ENCODE results near the gene ASB3.

The ASB3 gene

GRCh38 chr2:53769318-53769945 is 17.3 kb downstream of the ASB3 start:
- WGBS, 2 donors (ENCODE audit: extremely low coverage in 2 of 2, insufficient read length in 2 of 2, insufficient replicate concordance in 1 of 2), result no CpG with 5 or more reads among the region's 15 CpGs
- H3K4me3 ChIP-seq (ENCODE audit: low read length in 2 of 2), result peak overlapping the region in 1 of 2 donors; percentile 82
- H3K27me3 ChIP-seq (ENCODE audit: control insufficient read depth in 3 of 3, insufficient read depth in 3 of 3, low read depth in 1 of 3, low read length in 3 of 3), result no peaks in the 10 kb centered on the region
- H3K14ac ChIP-seq (ENCODE audit: low read length), result no peak overlapping the region
- H3K79me1 ChIP-seq (ENCODE audit: low read depth, low read length), result peaks cover 3% of the 10 kb centered on the region
- no peak overlapping the region for H2BK12ac ChIP-seq (ENCODE audit: low read length)
- no peak overlapping the region for H2AK5ac ChIP-seq (ENCODE audit: low read depth, low read length)
- H3K9ac ChIP-seq (ENCODE audit: low read depth, low read length, poor library complexity), result no peak overlapping the region
- no peak overlapping the region for H4K8ac ChIP-seq (ENCODE audit: low read depth, low read length)
- H3K4me1 ChIP-seq (ENCODE audit: control insufficient read depth in 2 of 2, insufficient read depth in 1 of 2, low read depth in 1 of 2, low read length in 2 of 2), result peaks cover 0 to 2% of the 10 kb centered on the region in 2 donors
- peaks cover 0 to 38% of the 10 kb centered on the region in 2 donors for H3K36me3 ChIP-seq (replicated peaks in 1 of 2; ENCODE audit: control insufficient read depth in 2 of 2, insufficient read depth in 2 of 2, low read length in 2 of 2)
- H3K27ac ChIP-seq (replicated peaks; ENCODE audit: low read length), result no peak overlapping the region
- no peak overlapping the region for H3K4ac ChIP-seq (ENCODE audit: low read length)
- DNase-seq (ENCODE audit: low spot score), result no peak
- no peak overlapping the region for H3K18ac ChIP-seq (ENCODE audit: low read length)
- H4K91ac ChIP-seq (ENCODE audit: low read depth, low read length, poor library complexity), result no peak overlapping the region
- no peak overlapping the region for H3K4me2 ChIP-seq (ENCODE audit: insufficient read depth, low read length, poor library complexity, severe bottlenecking)
- no peak overlapping the region for H2BK120ac ChIP-seq (ENCODE audit: low read depth, low read length)
- H2BK15ac ChIP-seq (ENCODE audit: low read length), result no peak overlapping the region
- H2BK5ac ChIP-seq (ENCODE audit: low read length), result no peak overlapping the region
- H3K9me3 ChIP-seq (replicated peaks in 1 of 2; ENCODE audit: control insufficient read depth in 2 of 2, insufficient read depth in 1 of 2, low read depth in 1 of 2, low read length in 2 of 2), result no peaks in the 10 kb centered on the region
- H3K23ac ChIP-seq (ENCODE audit: low read depth, low read length, poor library complexity), result no peak overlapping the region
- no peak overlapping the region for H2AFZ ChIP-seq (ENCODE audit: low read length)

GRCh38 chr2:53768242-53768542 is 18.6 kb downstream of the ASB3 start:
- Histone ChIP-seq H3K4ac (ENCODE audit: low read length) (no peak overlapping the region), H3K9me3 (replicated peaks in 1 of 2; ENCODE audit: control insufficient read depth in 2 of 2, insufficient read depth in 1 of 2, low read depth in 1 of 2, low read length in 2 of 2) (no peaks in the 10 kb centered on the region), H3K36me3 (replicated peaks in 1 of 2; ENCODE audit: control insufficient read depth in 2 of 2, insufficient read depth in 2 of 2, low read length in 2 of 2) (peaks cover 3 to 38% of the 10 kb centered on the region in 2 donors), H3K9ac (ENCODE audit: low read depth, low read length, poor library complexity) (no peak overlapping the region), H2BK15ac (ENCODE audit: low read length) (no peak overlapping the region), H3K79me1 (ENCODE audit: low read depth, low read length) (peaks cover 3% of the 10 kb centered on the region), H3K27ac (replicated peaks; ENCODE audit: low read length) (no peak overlapping the region), H2AFZ (ENCODE audit: low read length) (peak overlapping the region; percentile 91), H3K23ac (ENCODE audit: low read depth, low read length, poor library complexity) (peak overlapping the region; percentile 22), H4K91ac (ENCODE audit: low read depth, low read length, poor library complexity) (no peak overlapping the region), H2AK5ac (ENCODE audit: low read depth, low read length) (no peak overlapping the region), H3K4me3 (ENCODE audit: low read length in 2 of 2) (peak overlapping the region; percentile 82 to 95), H2BK120ac (ENCODE audit: low read depth, low read length) (no peak overlapping the region), H2BK5ac (ENCODE audit: low read length) (no peak overlapping the region), H3K14ac (ENCODE audit: low read length) (no peak overlapping the region), H3K4me2 (ENCODE audit: insufficient read depth, low read length, poor library complexity, severe bottlenecking) (peak overlapping the region; percentile 89), H3K4me1 (ENCODE audit: control insufficient read depth in 2 of 2, insufficient read depth in 1 of 2, low read depth in 1 of 2, low read length in 2 of 2) (peaks cover 0 to 2% of the 10 kb centered on the region in 2 donors), H2BK12ac (ENCODE audit: low read length) (no peak overlapping the region), H3K27me3 (ENCODE audit: control insufficient read depth in 3 of 3, insufficient read depth in 3 of 3, low read depth in 1 of 3, low read length in 3 of 3) (no peaks in the 10 kb centered on the region), H3K18ac (ENCODE audit: low read length) (no peak overlapping the region), H4K8ac (ENCODE audit: low read depth, low read length) (no peak overlapping the region)
- DNase-seq (ENCODE audit: low spot score), result peak; percentile 37
- WGBS, 2 donors (ENCODE audit: extremely low coverage in 2 of 2, insufficient read length in 2 of 2, insufficient replicate concordance in 1 of 2), result no CpG with 5 or more reads among the region's 12 CpGs

GRCh38 chr2:53767405-53768241 is 19.1 kb downstream of the ASB3 start, which contains the start of gene CHAC2:
Gene CHAC2, plus strand, starts transcription at chr2:53767804. Its CDS starts 83 bp downstream, at chr2:53767887.
- Histone ChIP-seq H2AK5ac (ENCODE audit: low read depth, low read length) (no peak within 1 kb of the TSS), H3K18ac (ENCODE audit: low read length) (no peak within 1 kb of the TSS), H2BK5ac (ENCODE audit: low read length) (no peak within 1 kb of the TSS), H4K8ac (ENCODE audit: low read depth, low read length) (no peak within 1 kb of the TSS), H2BK15ac (ENCODE audit: low read length) (no peak within 1 kb of the TSS), H2BK12ac (ENCODE audit: low read length) (no peak within 1 kb of the TSS), H3K4me1 (ENCODE audit: control insufficient read depth in 2 of 2, insufficient read depth in 1 of 2, low read depth in 1 of 2, low read length in 2 of 2) (peaks cover 0 to 2% of the 10 kb centered on the region in 2 donors), H3K27me3 (ENCODE audit: control insufficient read depth in 3 of 3, insufficient read depth in 3 of 3, low read depth in 1 of 3, low read length in 3 of 3) (no peaks in the 10 kb centered on the region), H3K4me2 (ENCODE audit: insufficient read depth, low read length, poor library complexity, severe bottlenecking) (peak within 1 kb of the TSS; percentile 89), H3K27ac (replicated peaks; ENCODE audit: low read length) (no peak within 1 kb of the TSS), H3K23ac (ENCODE audit: low read depth, low read length, poor library complexity) (peak within 1 kb of the TSS; percentile 22), H4K91ac (ENCODE audit: low read depth, low read length, poor library complexity) (no peak within 1 kb of the TSS), H3K14ac (ENCODE audit: low read length) (no peak within 1 kb of the TSS), H3K4ac (ENCODE audit: low read length) (no peak within 1 kb of the TSS), H3K4me3 (ENCODE audit: low read length in 2 of 2) (peak within 1 kb of the TSS; percentile 82 to 95), H2BK120ac (ENCODE audit: low read depth, low read length) (no peak within 1 kb of the TSS), H3K9ac (ENCODE audit: low read depth, low read length, poor library complexity) (peak within 1 kb of the TSS; percentile 88), H3K36me3 (replicated peaks in 1 of 2; ENCODE audit: control insufficient read depth in 2 of 2, insufficient read depth in 2 of 2, low read length in 2 of 2) (peaks cover 5 to 38% of the 10 kb centered on the region in 2 donors), H3K9me3 (replicated peaks in 1 of 2; ENCODE audit: control insufficient read depth in 2 of 2, insufficient read depth in 1 of 2, low read depth in 1 of 2, low read length in 2 of 2) (no peaks in the 10 kb centered on the region), H3K79me1 (ENCODE audit: low read depth, low read length) (peaks cover 3% of the 10 kb centered on the region), H2AFZ (ENCODE audit: low read length) (peak within 1 kb of the TSS; percentile 91)
- WGBS, 2 donors (ENCODE audit: extremely low coverage in 2 of 2, insufficient read length in 2 of 2, insufficient replicate concordance in 1 of 2), result no CpG with 5 or more reads among the region's 46 CpGs
- peak; percentile 74 for DNase-seq (ENCODE audit: low spot score)

GRCh38 chr2:53765767-53766166 is 21.0 kb downstream of the ASB3 start:
- Histone ChIP-seq H2AFZ (ENCODE audit: low read length) (no peak overlapping the region), H3K4ac (ENCODE audit: low read length) (no peak overlapping the region), H3K79me1 (ENCODE audit: low read depth, low read length) (peaks cover 3% of the 10 kb centered on the region), H4K8ac (ENCODE audit: low read depth, low read length) (no peak overlapping the region), H3K4me2 (ENCODE audit: insufficient read depth, low read length, poor library complexity, severe bottlenecking) (no peak overlapping the region), H3K9me3 (replicated peaks in 1 of 2; ENCODE audit: control insufficient read depth in 2 of 2, insufficient read depth in 1 of 2, low read depth in 1 of 2, low read length in 2 of 2) (no peaks in the 10 kb centered on the region), H2AK5ac (ENCODE audit: low read depth, low read length) (no peak overlapping the region), H3K27me3 (ENCODE audit: control insufficient read depth in 3 of 3, insufficient read depth in 3 of 3, low read depth in 1 of 3, low read length in 3 of 3) (no peaks in the 10 kb centered on the region), H3K23ac (ENCODE audit: low read depth, low read length, poor library complexity) (no peak overlapping the region), H2BK12ac (ENCODE audit: low read length) (no peak overlapping the region), H3K4me1 (ENCODE audit: control insufficient read depth in 2 of 2, insufficient read depth in 1 of 2, low read depth in 1 of 2, low read length in 2 of 2) (peaks cover 0 to 2% of the 10 kb centered on the region in 2 donors), H3K9ac (ENCODE audit: low read depth, low read length, poor library complexity) (no peak overlapping the region), H2BK15ac (ENCODE audit: low read length) (no peak overlapping the region), H3K14ac (ENCODE audit: low read length) (no peak overlapping the region), H3K27ac (replicated peaks; ENCODE audit: low read length) (no peak overlapping the region), H3K18ac (ENCODE audit: low read length) (no peak overlapping the region), H2BK5ac (ENCODE audit: low read length) (no peak overlapping the region), H2BK120ac (ENCODE audit: low read depth, low read length) (no peak overlapping the region), H3K4me3 (ENCODE audit: low read length in 2 of 2) (no peak overlapping the region), H3K36me3 (replicated peaks in 1 of 2; ENCODE audit: control insufficient read depth in 2 of 2, insufficient read depth in 2 of 2, low read length in 2 of 2) (peaks cover 8 to 50% of the 10 kb centered on the region in 2 donors), H4K91ac (ENCODE audit: low read depth, low read length, poor library complexity) (no peak overlapping the region)
- no peak for DNase-seq (ENCODE audit: low spot score)
- no CpG with 5 or more reads among the region's 1 CpG for WGBS, 2 donors (ENCODE audit: extremely low coverage in 2 of 2, insufficient read length in 2 of 2, insufficient replicate concordance in 1 of 2)

Measured in neuronal stem cell (in vitro differentiated cells).